IMR-90 (cell line): ENCODE measurements around the gene VPS26C. TPM values are rescaled to one million over a fixed set of nuclear protein-coding genes. Genes with fewer than 3 reads are reported as not detected.

Experiments used
- ATAC-seq: fragments of 200-7000 bp; cut with Tn5 transposase; 2 replicates; pipeline ENCODE4 v1.9.1; 2020; ENCODE audit warnings: low read depth, mild to moderate bottlenecking, moderate library complexity
- BruUV-seq: library from RNA; stranded (reverse); fragments of 400-500 nt; replicated peaks from 2 replicates; lab custom pipeline; 2021; lab: Mats Ljungman, UMichigan
- CTCF ChIA-PET: fragments of 300-600 bp; formaldehyde crosslinking; extraction: SDS; loops from one replicate; lab custom pipeline; 2021; ENCODE audit warnings: antibody characterized with exemption; lab: Yijun Ruan, JAX
- POLR2A ChIA-PET: fragments of 300-600 bp; sonication (Branson Sonifier 250); formaldehyde crosslinking; loops from one replicate; lab custom pipeline; 2022; ENCODE audit warnings: antibody characterized with exemption; ENCODE audit not compliant: unreplicated experiment; lab: Charles Lee
- DNase-seq: peaks from one replicate; pipeline ENCODE4 v3.0.0; 2013
- H2AFZ ChIP-seq: replicated peaks from 2 replicates; pipeline ENCODE3; 2013; ENCODE audit warnings: low read length, mild to moderate bottlenecking; ENCODE audit not compliant: poor library complexity
- H2AK5ac ChIP-seq: 2 replicates; pipeline ENCODE4 v1.6.1; 2013; ENCODE audit warnings: low read depth, low read length, inconsistent platforms
- H2AK9ac ChIP-seq: replicated peaks from 2 replicates; pipeline ENCODE3; 2013; ENCODE audit warnings: mild to moderate bottlenecking, low read depth, low read length, moderate library complexity; ENCODE audit not compliant: poor library complexity
- H2BK120ac ChIP-seq: 2 replicates; pipeline ENCODE4 v1.6.1; 2013; ENCODE audit warnings: low read depth, low read length, inconsistent platforms
- H2BK15ac ChIP-seq: 3 replicates; pipeline ENCODE4 v1.6.1; 2013; ENCODE audit warnings: low read depth, low read length, inconsistent platforms
- H2BK20ac ChIP-seq: 2 replicates; pipeline ENCODE4 v1.6.1; 2013; ENCODE audit warnings: low read depth, mild to moderate bottlenecking, inconsistent platforms, low read length, moderate library complexity
- H2BK5ac ChIP-seq: 2 replicates; pipeline ENCODE4 v1.6.1; 2013; ENCODE audit warnings: mild to moderate bottlenecking, low read depth, low read length, inconsistent platforms; ENCODE audit not compliant: poor library complexity, severe bottlenecking
- H3K14ac ChIP-seq: replicated peaks from 2 replicates; pipeline ENCODE4 v1.6.1; 2013; ENCODE audit warnings: low read depth, low read length, inconsistent platforms
- H3K18ac ChIP-seq: 2 replicates; pipeline ENCODE4 v1.6.1; 2013; ENCODE audit warnings: low read depth, low read length, control low read depth
- H3K23ac ChIP-seq: 2 replicates; pipeline ENCODE4 v1.6.1; 2013; ENCODE audit warnings: low read depth, low read length, inconsistent platforms
- H3K27ac ChIP-seq: 2 replicates; pipeline ENCODE4 v1.5.1; 2013; ENCODE audit warnings: mild to moderate bottlenecking, control low read depth, low read length; ENCODE audit not compliant: insufficient read depth
- H3K27me3 ChIP-seq: 2 replicates; pipeline ENCODE4 v1.6.1; 2013; ENCODE audit warnings: low read length; ENCODE audit not compliant: control insufficient read depth, insufficient read depth
- H3K36me3 ChIP-seq: 2 replicates; pipeline ENCODE4 v1.6.1; 2013; ENCODE audit warnings: low read length, mixed read lengths; ENCODE audit not compliant: control insufficient read depth, insufficient read depth
- H3K4ac ChIP-seq: 2 replicates; pipeline ENCODE4 v1.6.1; 2013; ENCODE audit warnings: low read depth, low read length, inconsistent platforms
- H3K4me1 ChIP-seq: 2 replicates; pipeline ENCODE4 v1.6.1; 2013; ENCODE audit warnings: low read length, mixed read lengths; ENCODE audit not compliant: control insufficient read depth, insufficient read depth
- H3K4me2 ChIP-seq: 2 replicates; pipeline ENCODE4 v1.6.1; 2013; ENCODE audit warnings: low read depth, mild to moderate bottlenecking, control low read depth, low read length, moderate library complexity
- H3K4me3 ChIP-seq: 2 replicates; pipeline ENCODE4 v1.5.1; 2013; ENCODE audit warnings: low read depth, mild to moderate bottlenecking, control low read depth, low read length, moderate library complexity; ENCODE audit not compliant: insufficient read depth
- H3K56ac ChIP-seq: 2 replicates; pipeline ENCODE4 v1.6.1; 2013; ENCODE audit warnings: low read length, inconsistent platforms; ENCODE audit not compliant: insufficient read depth; ENCODE audit errors: extremely low read depth
- H3K79me1 ChIP-seq, 2 experiments: 2 replicates each; pipeline ENCODE4 v1.6.1; 2013; ENCODE audit warnings: low read length in 2 of 2, inconsistent platforms in 1 of 2, low read depth in 1 of 2
- H3K9ac ChIP-seq: 2 replicates; pipeline ENCODE4 v1.6.1; 2013; ENCODE audit warnings: low read depth, low read length, control low read depth
- H3K9me1 ChIP-seq: 2 replicates; pipeline ENCODE4 v1.6.1; 2013; ENCODE audit warnings: low read length, inconsistent platforms; ENCODE audit not compliant: insufficient read depth
- H3K9me3 ChIP-seq: 2 replicates; pipeline ENCODE4 v1.6.1; 2013; ENCODE audit warnings: low read length; ENCODE audit not compliant: control insufficient read depth, insufficient read depth
- H4K20me1 ChIP-seq: 2 replicates; pipeline ENCODE4 v1.6.1; 2013; ENCODE audit warnings: low read length, inconsistent platforms; ENCODE audit not compliant: insufficient read depth
- H4K5ac ChIP-seq: 2 replicates; pipeline ENCODE4 v1.6.1; 2013; ENCODE audit warnings: mild to moderate bottlenecking, low read depth, low read length, control low read depth
- H4K8ac ChIP-seq, 2 experiments: 2 replicates each; pipeline ENCODE4 v1.6.1; 2013; ENCODE audit warnings: low read depth in 2 of 2, low read length in 2 of 2, control low read depth in 1 of 2, inconsistent platforms in 1 of 2
- H4K91ac ChIP-seq: 2 replicates; pipeline ENCODE4 v1.6.1; 2013; ENCODE audit warnings: low read depth, low read length, inconsistent platforms; ENCODE audit not compliant: insufficient read depth
- BHLHE40 ChIP-seq: fragments of 150-350 bp; IDR thresholded peaks from 2 replicates; pipeline ENCODE4 v1.6.1; 2016; ENCODE audit warnings: mild to moderate bottlenecking, low read depth, low read length
- CEBPB ChIP-seq: IDR thresholded peaks from 2 replicates; pipeline ENCODE4 v1.6.1; 2012; ENCODE audit warnings: low read depth, low read length, improper control_type of control experiment
- CHD1 ChIP-seq: IDR thresholded peaks from 2 replicates; pipeline ENCODE4 v1.6.1; 2012; ENCODE audit warnings: low read depth, low read length, improper control_type of control experiment
- CTCF ChIP-seq: conservative IDR thresholded peaks from 2 replicates; pipeline ENCODE4 v1.5.1; 2012; ENCODE audit warnings: mild to moderate bottlenecking, low read depth, low read length, improper control_type of control experiment
- ELK1 ChIP-seq: fragments of 150-350 bp; IDR thresholded peaks from 2 replicates; pipeline ENCODE4 v1.6.1; 2016; ENCODE audit warnings: low read depth, mild to moderate bottlenecking, low read length, moderate library complexity, borderline replicate concordance
- FOS ChIP-seq: fragments of 150-350 bp; IDR thresholded peaks from 2 replicates; pipeline ENCODE4 v1.6.1; 2016; ENCODE audit warnings: low read depth, low read length
- MAFK ChIP-seq: IDR thresholded peaks from 2 replicates; pipeline ENCODE4 v1.6.1; 2012; ENCODE audit warnings: low read depth, low read length, improper control_type of control experiment
- MAZ ChIP-seq: IDR thresholded peaks from 2 replicates; pipeline ENCODE4 v1.6.1; 2012; ENCODE audit warnings: low read depth, mild to moderate bottlenecking, low read length, improper control_type of control experiment, moderate library complexity, borderline replicate concordance
- MXI1 ChIP-seq: IDR thresholded peaks from 2 replicates; pipeline ENCODE4 v1.6.1; 2012; ENCODE audit warnings: low read depth, mild to moderate bottlenecking, low read length, moderate library complexity, borderline replicate concordance
- NFE2L2 ChIP-seq: fragments of 150-350 bp; IDR thresholded peaks from 2 replicates; pipeline ENCODE4 v1.6.1; 2016; ENCODE audit warnings: low read depth, mild to moderate bottlenecking, low read length
- POLR2A ChIP-seq: IDR thresholded peaks from 2 replicates; pipeline ENCODE4 v1.6.1; 2012; ENCODE audit warnings: mild to moderate bottlenecking, low read depth, low read length
- RAD21 ChIP-seq: IDR thresholded peaks from 2 replicates; pipeline ENCODE4 v1.6.1; 2012; ENCODE audit warnings: low read length, improper control_type of control experiment
- RCOR1 ChIP-seq: IDR thresholded peaks from 2 replicates; pipeline ENCODE4 v1.6.1; 2012; ENCODE audit warnings: mild to moderate bottlenecking, low read length, improper control_type of control experiment; ENCODE audit not compliant: insufficient replicate concordance
- RFX5 ChIP-seq: IDR thresholded peaks from 2 replicates; pipeline ENCODE4 v1.8.0; 2012; ENCODE audit warnings: low read depth, mild to moderate bottlenecking, low read length, moderate library complexity
- SMC3 ChIP-seq: fragments of 150-350 bp; IDR thresholded peaks from 2 replicates; pipeline ENCODE4 v1.6.1; 2016; ENCODE audit warnings: low read depth, mild to moderate bottlenecking, antibody characterized with exemption, low read length, moderate library complexity
- USF2 ChIP-seq: fragments of 150-350 bp; IDR thresholded peaks from 2 replicates; pipeline ENCODE4 v1.6.1; 2017; ENCODE audit warnings: mild to moderate bottlenecking, antibody characterized with exemption, low read length, low read depth
- WGBS, 2 experiments: methylation state at CpG; one replicate each; pipeline versions ENCODE4 v1.1.5 to v1.1.7; 2013; ENCODE audit warnings: missing lambda C conversion rate in 2 of 2; ENCODE audit not compliant: insufficient read length in 1 of 2; ENCODE audit errors: extremely low coverage in 2 of 2; 5-methylcytosine and 5-hydroxymethylcytosine counted together
- dilution Hi-C: fragments of 300-500 bp; cut with HindIII; formaldehyde crosslinking; loops from one replicate; pipeline ENCODE4 v1.14.3; 2018; ENCODE audit warnings: low sequenced_read_pairs; ENCODE audit not compliant: unreplicated experiment
- in situ Hi-C: fragments of 300-500 bp; cut with MboI; formaldehyde crosslinking; loops from 3 replicates; pipeline ENCODE4 v1.14.3; 2019; ENCODE audit warnings: low sequenced_read_pairs, inconsistent platforms, mixed read lengths
- intact Hi-C: fragments of 100-400 bp; cut with micrococcal nuclease; formaldehyde crosslinking; loops from 2 replicates; pipeline ENCODE4 v1.10.0; 2022
- polyA plus RNA-seq, 3 experiments: library from polyadenylated mRNA; depleted of rRNA; stranded (reverse); fragments of >200 nt; gene quantifications; 2 replicates each; pipeline ENCODE4 v1.2.3, GENCODE V29; 2012; ENCODE audit warnings: low replicate concordance in 1 of 3
- total RNA-seq: library from RNA; depleted of rRNA; stranded (reverse); fragments of >200 nt; gene quantifications from 2 replicates; pipeline ENCODE4 v1.2.3, GENCODE V29; 2012

Gene VPS26C
- total and polyA plus RNA-seq, 2 of the 4 experiments (the other 2 are of a cell fraction): 30.0 to 36.6 TPM

GRCh38 chr21:37208056-37208721 lies 58.9 kb downstream of the VPS26C start:
- no peak overlapping the region for H2BK5ac ChIP-seq
- H3K56ac ChIP-seq: no peak overlapping the region
- no peak overlapping the region for H2AK9ac ChIP-seq
- H3K9ac ChIP-seq: no peak overlapping the region
- no peak overlapping the region for H3K14ac ChIP-seq
- H2BK15ac ChIP-seq: no peak overlapping the region
- CTCF ChIA-PET: no interaction called here
- no peak overlapping the region for H3K4me2 ChIP-seq
- H2AFZ ChIP-seq: no peak overlapping the region
- no peak overlapping the region for H4K91ac ChIP-seq
- intact Hi-C loops: no loop called here
- H3K36me3 ChIP-seq: no peaks in the 10 kb centered on the region
- H3K9me1 ChIP-seq: no peaks in the 10 kb centered on the region; the same call in 1 of the 2 replicates
- no peak overlapping the region for H2AK5ac ChIP-seq
- H4K20me1 ChIP-seq: no peaks in the 10 kb centered on the region; the same call in none of the 2 replicates
- TF ChIP-seq RFX5: no peak
- TF ChIP-seq RAD21: no peak
- no peak for TF ChIP-seq CEBPB
- no peak for TF ChIP-seq POLR2A
- TF ChIP-seq NFE2L2: no peak
- TF ChIP-seq USF2: no peak
- TF ChIP-seq MXI1: no peak
- no peak for TF ChIP-seq RCOR1
- TF ChIP-seq ELK1: no peak
- no peak for TF ChIP-seq MAFK
- TF ChIP-seq CTCF: no peak
- TF ChIP-seq FOS: no peak
- no peak for TF ChIP-seq BHLHE40
- TF ChIP-seq MAZ: no peak
- no peak for TF ChIP-seq SMC3
- TF ChIP-seq CHD1: no peak
- no peak overlapping the region for H4K5ac ChIP-seq
- H4K8ac ChIP-seq: no peak overlapping the region
- POLR2A ChIA-PET: no interaction called here
- dilution Hi-C loops: no loop called here
- H3K18ac ChIP-seq: no peak overlapping the region
- no peak overlapping the region for H3K4me3 ChIP-seq
- peaks cover 5% of the 10 kb centered on the region for H3K4me1 ChIP-seq
- DNase-seq: no peak
- no peaks in the 10 kb centered on the region for H3K79me1 ChIP-seq
- WGBS, 2 experiments: 82% methylated on average over 6 of the region's 15 CpGs; no CpG with 5 or more reads in 1 of the 2 experiments
- no TSS peak for BruUV-seq
- in situ Hi-C loops: no loop called here
- H3K27ac ChIP-seq: no peak overlapping the region
- no peaks in the 10 kb centered on the region for H3K27me3 ChIP-seq
- H2BK20ac ChIP-seq: no peak overlapping the region
- peak; percentile 7; the same call in 1 of the 2 replicates for ATAC-seq
- no peak overlapping the region for H2BK120ac ChIP-seq
- no peak overlapping the region for H3K23ac ChIP-seq
- no peak overlapping the region for H3K4ac ChIP-seq
- H3K9me3 ChIP-seq: no peaks in the 10 kb centered on the region
